IMR-90 (cell line): ENCODE measurements around the gene SLC9A9. TPM values are rescaled to one million over a fixed set of nuclear protein-coding genes. Genes with fewer than 3 reads are reported as not detected.

Experiments used
- ATAC-seq: fragments of 200-7000 bp; cut with Tn5 transposase; 2 replicates; pipeline ENCODE4 v1.9.1; 2020; ENCODE audit warnings: low read depth, mild to moderate bottlenecking, moderate library complexity
- BruUV-seq: library from RNA; stranded (reverse); fragments of 400-500 nt; replicated peaks from 2 replicates; lab custom pipeline; 2021; lab: Mats Ljungman, UMichigan
- CTCF ChIA-PET: fragments of 300-600 bp; formaldehyde crosslinking; extraction: SDS; loops from one replicate; lab custom pipeline; 2021; ENCODE audit warnings: antibody characterized with exemption; lab: Yijun Ruan, JAX
- POLR2A ChIA-PET: fragments of 300-600 bp; sonication (Branson Sonifier 250); formaldehyde crosslinking; loops from one replicate; lab custom pipeline; 2022; ENCODE audit warnings: antibody characterized with exemption; ENCODE audit not compliant: unreplicated experiment; lab: Charles Lee
- DNase-seq: peaks from one replicate; pipeline ENCODE4 v3.0.0; 2013
- H2AFZ ChIP-seq: replicated peaks from 2 replicates; pipeline ENCODE3; 2013; ENCODE audit warnings: low read length, mild to moderate bottlenecking; ENCODE audit not compliant: poor library complexity
- H2AK5ac ChIP-seq: 2 replicates; pipeline ENCODE4 v1.6.1; 2013; ENCODE audit warnings: low read depth, low read length, inconsistent platforms
- H2AK9ac ChIP-seq: replicated peaks from 2 replicates; pipeline ENCODE3; 2013; ENCODE audit warnings: mild to moderate bottlenecking, low read depth, low read length, moderate library complexity; ENCODE audit not compliant: poor library complexity
- H2BK120ac ChIP-seq: 2 replicates; pipeline ENCODE4 v1.6.1; 2013; ENCODE audit warnings: low read depth, low read length, inconsistent platforms
- H2BK15ac ChIP-seq: 3 replicates; pipeline ENCODE4 v1.6.1; 2013; ENCODE audit warnings: low read depth, low read length, inconsistent platforms
- H2BK20ac ChIP-seq: 2 replicates; pipeline ENCODE4 v1.6.1; 2013; ENCODE audit warnings: low read depth, mild to moderate bottlenecking, inconsistent platforms, low read length, moderate library complexity
- H2BK5ac ChIP-seq: 2 replicates; pipeline ENCODE4 v1.6.1; 2013; ENCODE audit warnings: mild to moderate bottlenecking, low read depth, low read length, inconsistent platforms; ENCODE audit not compliant: poor library complexity, severe bottlenecking
- H3K14ac ChIP-seq: replicated peaks from 2 replicates; pipeline ENCODE4 v1.6.1; 2013; ENCODE audit warnings: low read depth, low read length, inconsistent platforms
- H3K18ac ChIP-seq: 2 replicates; pipeline ENCODE4 v1.6.1; 2013; ENCODE audit warnings: low read depth, low read length, control low read depth
- H3K23ac ChIP-seq: 2 replicates; pipeline ENCODE4 v1.6.1; 2013; ENCODE audit warnings: low read depth, low read length, inconsistent platforms
- H3K27ac ChIP-seq: 2 replicates; pipeline ENCODE4 v1.5.1; 2013; ENCODE audit warnings: mild to moderate bottlenecking, control low read depth, low read length; ENCODE audit not compliant: insufficient read depth
- H3K27me3 ChIP-seq: 2 replicates; pipeline ENCODE4 v1.6.1; 2013; ENCODE audit warnings: low read length; ENCODE audit not compliant: control insufficient read depth, insufficient read depth
- H3K36me3 ChIP-seq: 2 replicates; pipeline ENCODE4 v1.6.1; 2013; ENCODE audit warnings: low read length, mixed read lengths; ENCODE audit not compliant: control insufficient read depth, insufficient read depth
- H3K4ac ChIP-seq: 2 replicates; pipeline ENCODE4 v1.6.1; 2013; ENCODE audit warnings: low read depth, low read length, inconsistent platforms
- H3K4me1 ChIP-seq: 2 replicates; pipeline ENCODE4 v1.6.1; 2013; ENCODE audit warnings: low read length, mixed read lengths; ENCODE audit not compliant: control insufficient read depth, insufficient read depth
- H3K4me2 ChIP-seq: 2 replicates; pipeline ENCODE4 v1.6.1; 2013; ENCODE audit warnings: low read depth, mild to moderate bottlenecking, control low read depth, low read length, moderate library complexity
- H3K4me3 ChIP-seq: 2 replicates; pipeline ENCODE4 v1.5.1; 2013; ENCODE audit warnings: low read depth, mild to moderate bottlenecking, control low read depth, low read length, moderate library complexity; ENCODE audit not compliant: insufficient read depth
- H3K56ac ChIP-seq: 2 replicates; pipeline ENCODE4 v1.6.1; 2013; ENCODE audit warnings: low read length, inconsistent platforms; ENCODE audit not compliant: insufficient read depth; ENCODE audit errors: extremely low read depth
- H3K79me1 ChIP-seq, 2 experiments: 2 replicates each; pipeline ENCODE4 v1.6.1; 2013; ENCODE audit warnings: low read length in 2 of 2, inconsistent platforms in 1 of 2, low read depth in 1 of 2
- H3K9ac ChIP-seq: 2 replicates; pipeline ENCODE4 v1.6.1; 2013; ENCODE audit warnings: low read depth, low read length, control low read depth
- H3K9me1 ChIP-seq: 2 replicates; pipeline ENCODE4 v1.6.1; 2013; ENCODE audit warnings: low read length, inconsistent platforms; ENCODE audit not compliant: insufficient read depth
- H3K9me3 ChIP-seq: 2 replicates; pipeline ENCODE4 v1.6.1; 2013; ENCODE audit warnings: low read length; ENCODE audit not compliant: control insufficient read depth, insufficient read depth
- H4K20me1 ChIP-seq: 2 replicates; pipeline ENCODE4 v1.6.1; 2013; ENCODE audit warnings: low read length, inconsistent platforms; ENCODE audit not compliant: insufficient read depth
- H4K5ac ChIP-seq: 2 replicates; pipeline ENCODE4 v1.6.1; 2013; ENCODE audit warnings: mild to moderate bottlenecking, low read depth, low read length, control low read depth
- H4K8ac ChIP-seq, 2 experiments: 2 replicates each; pipeline ENCODE4 v1.6.1; 2013; ENCODE audit warnings: low read depth in 2 of 2, low read length in 2 of 2, control low read depth in 1 of 2, inconsistent platforms in 1 of 2
- H4K91ac ChIP-seq: 2 replicates; pipeline ENCODE4 v1.6.1; 2013; ENCODE audit warnings: low read depth, low read length, inconsistent platforms; ENCODE audit not compliant: insufficient read depth
- BHLHE40 ChIP-seq: fragments of 150-350 bp; IDR thresholded peaks from 2 replicates; pipeline ENCODE4 v1.6.1; 2016; ENCODE audit warnings: mild to moderate bottlenecking, low read depth, low read length
- CEBPB ChIP-seq: IDR thresholded peaks from 2 replicates; pipeline ENCODE4 v1.6.1; 2012; ENCODE audit warnings: low read depth, low read length, improper control_type of control experiment
- FOS ChIP-seq: fragments of 150-350 bp; IDR thresholded peaks from 2 replicates; pipeline ENCODE4 v1.6.1; 2016; ENCODE audit warnings: low read depth, low read length
- MAFK ChIP-seq: IDR thresholded peaks from 2 replicates; pipeline ENCODE4 v1.6.1; 2012; ENCODE audit warnings: low read depth, low read length, improper control_type of control experiment
- MAZ ChIP-seq: IDR thresholded peaks from 2 replicates; pipeline ENCODE4 v1.6.1; 2012; ENCODE audit warnings: low read depth, mild to moderate bottlenecking, low read length, improper control_type of control experiment, moderate library complexity, borderline replicate concordance
- MXI1 ChIP-seq: IDR thresholded peaks from 2 replicates; pipeline ENCODE4 v1.6.1; 2012; ENCODE audit warnings: low read depth, mild to moderate bottlenecking, low read length, moderate library complexity, borderline replicate concordance
- POLR2A ChIP-seq: IDR thresholded peaks from 2 replicates; pipeline ENCODE4 v1.6.1; 2012; ENCODE audit warnings: mild to moderate bottlenecking, low read depth, low read length
- RAD21 ChIP-seq: IDR thresholded peaks from 2 replicates; pipeline ENCODE4 v1.6.1; 2012; ENCODE audit warnings: low read length, improper control_type of control experiment
- SMC3 ChIP-seq: fragments of 150-350 bp; IDR thresholded peaks from 2 replicates; pipeline ENCODE4 v1.6.1; 2016; ENCODE audit warnings: low read depth, mild to moderate bottlenecking, antibody characterized with exemption, low read length, moderate library complexity
- WGBS, 2 experiments: methylation state at CpG; one replicate each; pipeline versions ENCODE4 v1.1.5 to v1.1.7; 2013; ENCODE audit warnings: missing lambda C conversion rate in 2 of 2; ENCODE audit not compliant: insufficient read length in 1 of 2; ENCODE audit errors: extremely low coverage in 2 of 2; 5-methylcytosine and 5-hydroxymethylcytosine counted together
- dilution Hi-C: fragments of 300-500 bp; cut with HindIII; formaldehyde crosslinking; loops from one replicate; pipeline ENCODE4 v1.14.3; 2018; ENCODE audit warnings: low sequenced_read_pairs; ENCODE audit not compliant: unreplicated experiment
- in situ Hi-C: fragments of 300-500 bp; cut with MboI; formaldehyde crosslinking; loops from 3 replicates; pipeline ENCODE4 v1.14.3; 2019; ENCODE audit warnings: low sequenced_read_pairs, inconsistent platforms, mixed read lengths
- intact Hi-C: fragments of 100-400 bp; cut with micrococcal nuclease; formaldehyde crosslinking; loops from 2 replicates; pipeline ENCODE4 v1.10.0; 2022
- polyA plus RNA-seq, 3 experiments: library from polyadenylated mRNA; depleted of rRNA; stranded (reverse); fragments of >200 nt; gene quantifications; 2 replicates each; pipeline ENCODE4 v1.2.3, GENCODE V29; 2012; ENCODE audit warnings: low replicate concordance in 1 of 3
- total RNA-seq: library from RNA; depleted of rRNA; stranded (reverse); fragments of >200 nt; gene quantifications from 2 replicates; pipeline ENCODE4 v1.2.3, GENCODE V29; 2012

The SLC9A9 gene
- total and polyA plus RNA-seq, 2 of the 4 experiments (the other 2 are of a cell fraction): 1.4 to 2.3 TPM

DNA sequence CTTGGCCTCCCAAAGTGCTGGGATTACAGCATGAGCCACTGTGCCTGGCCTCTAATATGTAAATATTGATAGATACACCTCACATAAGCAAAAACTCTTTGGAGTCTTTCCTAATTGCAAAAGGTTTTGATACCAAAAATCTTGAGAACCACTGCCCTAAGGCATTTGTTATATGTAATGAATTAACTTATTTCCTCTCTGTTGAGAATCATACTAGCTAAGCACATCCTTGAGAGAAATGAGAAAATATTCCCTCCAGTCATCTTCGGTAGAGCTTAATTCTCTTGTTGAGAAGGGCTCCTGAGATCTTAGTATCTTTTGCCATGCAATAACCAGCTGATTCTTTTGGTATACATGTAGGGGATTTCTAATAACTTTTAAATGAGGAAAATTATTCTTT is 190.2 kb downstream of the SLC9A9 start:
- no peak overlapping the region for H2BK20ac ChIP-seq
- H4K91ac ChIP-seq: no peak overlapping the region
- no peak overlapping the region for H3K14ac ChIP-seq
- ChIA-PET POLR2A (no interaction called here), CTCF (no interaction called here)
- H3K4me3 ChIP-seq: no peak overlapping the region
- no peaks in the 10 kb centered on the region for H3K4me1 ChIP-seq
- no peak overlapping the region for H4K5ac ChIP-seq
- no peak overlapping the region for H2AFZ ChIP-seq
- no peak overlapping the region for H2AK5ac ChIP-seq
- H3K23ac ChIP-seq: no peak overlapping the region
- BruUV-seq: no TSS peak
- in situ Hi-C loops: loop anchor here (10.0 kb wide), 1 partner anchor 553 kb away; no protein-coding TSS in a partner anchor
- no peak overlapping the region for H3K27ac ChIP-seq
- no peak overlapping the region for H3K4ac ChIP-seq
- no peak overlapping the region for H3K9ac ChIP-seq
- H3K56ac ChIP-seq: no peak overlapping the region
- no peak overlapping the region for H3K18ac ChIP-seq
- H3K36me3 ChIP-seq: no peaks in the 10 kb centered on the region
- dilution Hi-C loops: no loop called here
- intact Hi-C loops: no loop called here
- no peak overlapping the region for H2BK15ac ChIP-seq
- no peaks in the 10 kb centered on the region for H4K20me1 ChIP-seq
- no peak overlapping the region for H4K8ac ChIP-seq
- no peak overlapping the region for H2BK5ac ChIP-seq
- no peak overlapping the region for H2AK9ac ChIP-seq
- no peak for TF ChIP-seq MAFK
- no peak for TF ChIP-seq FOS
- no peak for TF ChIP-seq MXI1
- TF ChIP-seq SMC3: no peak
- TF ChIP-seq RAD21: no peak
- no peak for TF ChIP-seq POLR2A
- no peak for TF ChIP-seq BHLHE40
- no peak for TF ChIP-seq CEBPB
- TF ChIP-seq MAZ: no peak
- no peaks in the 10 kb centered on the region for H3K9me1 ChIP-seq
- ATAC-seq (no peak), DNase-seq (no peak)
- H3K79me1 ChIP-seq: no peaks in the 10 kb centered on the region
- no peaks in the 10 kb centered on the region for H3K27me3 ChIP-seq
- no peak overlapping the region for H3K4me2 ChIP-seq
- H2BK120ac ChIP-seq: no peak overlapping the region
- no peaks in the 10 kb centered on the region for H3K9me3 ChIP-seq
- WGBS, 2 experiments: no CpG with 5 or more reads among the region's 1 CpG
